ENCODE results near the gene PHEX.

Gene PHEX

GRCh38 chrX:22081475-22082092, 49.5 kb downstream of the PHEX start:
- no peaks in the 10 kb centered on the region for H3K27me3 ChIP-seq (ENCODE audit: control insufficient read depth, low read length)
- H3K4me1 ChIP-seq (ENCODE audit: control insufficient read depth, low read length), result no peaks in the 10 kb centered on the region
- H3F3A ChIP-seq (ENCODE audit: control insufficient read depth, insufficient read depth), result no peaks in the 10 kb centered on the region
- H3K36me3 ChIP-seq (ENCODE audit: control insufficient read depth, low read length), result no peaks in the 10 kb centered on the region
- H3K4me2 ChIP-seq (ENCODE audit: low read length), result no peak overlapping the region
- no peaks in the 10 kb centered on the region for H4K20me1 ChIP-seq (ENCODE audit: control insufficient read depth, insufficient read depth, low read depth, low read length)
- TF ChIP-seq EZH2phosphoT487 (IDR thresholded peaks at IDR 0.05; ENCODE audit: borderline replicate concordance, low read length) (no peak), CTCF (IDR thresholded peaks at IDR 0.05; ENCODE audit: low read depth, low read length, poor library complexity, severe bottlenecking) (peak; percentile 75)
- H3K9me3 ChIP-seq (ENCODE audit: control insufficient read depth, insufficient read depth, low read length), result no peaks in the 10 kb centered on the region
- H3K79me2 ChIP-seq (ENCODE audit: control insufficient read depth, low read length), result no peaks in the 10 kb centered on the region
- no peak overlapping the region for H3K4me3 ChIP-seq (ENCODE audit: low read length)
- no peaks in the 10 kb centered on the region for H3K9me2 ChIP-seq (replicated peaks; ENCODE audit: control insufficient read depth, low read length)
- no peak overlapping the region for H3K27ac ChIP-seq (ENCODE audit: low read depth, low read length)

GRCh38 chrX:22086003-22086402, 53.9 kb downstream of the PHEX start:
- Histone ChIP-seq H3F3A (ENCODE audit: control insufficient read depth, insufficient read depth) (no peaks in the 10 kb centered on the region), H3K9me3 (ENCODE audit: control insufficient read depth, insufficient read depth, low read length) (no peaks in the 10 kb centered on the region), H3K27me3 (ENCODE audit: control insufficient read depth, low read length) (no peaks in the 10 kb centered on the region), H3K27ac (ENCODE audit: low read depth, low read length) (no peak overlapping the region), H4K20me1 (ENCODE audit: control insufficient read depth, insufficient read depth, low read depth, low read length) (no peaks in the 10 kb centered on the region), H3K4me3 (ENCODE audit: low read length) (no peak overlapping the region), H3K9me2 (replicated peaks; ENCODE audit: control insufficient read depth, low read length) (no peaks in the 10 kb centered on the region), H3K4me2 (ENCODE audit: low read length) (no peak overlapping the region), H3K4me1 (ENCODE audit: control insufficient read depth, low read length) (no peaks in the 10 kb centered on the region), H3K36me3 (ENCODE audit: control insufficient read depth, low read length) (no peaks in the 10 kb centered on the region), H3K79me2 (ENCODE audit: control insufficient read depth, low read length) (no peaks in the 10 kb centered on the region)
- TF ChIP-seq CTCF (IDR thresholded peaks at IDR 0.05; ENCODE audit: low read depth, low read length, poor library complexity, severe bottlenecking) (no peak), EZH2phosphoT487 (IDR thresholded peaks at IDR 0.05; ENCODE audit: borderline replicate concordance, low read length) (no peak)

GRCh38 chrX:22087011-22087557, 55.0 kb downstream of the PHEX start:
- no peaks in the 10 kb centered on the region for H3K9me3 ChIP-seq (ENCODE audit: control insufficient read depth, insufficient read depth, low read length)
- H3K79me2 ChIP-seq (ENCODE audit: control insufficient read depth, low read length), result no peaks in the 10 kb centered on the region
- no peaks in the 10 kb centered on the region for H3K4me1 ChIP-seq (ENCODE audit: control insufficient read depth, low read length)
- no peak overlapping the region for H3K4me2 ChIP-seq (ENCODE audit: low read length)
- H3K27me3 ChIP-seq (ENCODE audit: control insufficient read depth, low read length), result no peaks in the 10 kb centered on the region
- H3K36me3 ChIP-seq (ENCODE audit: control insufficient read depth, low read length), result no peaks in the 10 kb centered on the region
- H4K20me1 ChIP-seq (ENCODE audit: control insufficient read depth, insufficient read depth, low read depth, low read length), result no peaks in the 10 kb centered on the region
- TF ChIP-seq CTCF (IDR thresholded peaks at IDR 0.05; ENCODE audit: low read depth, low read length, poor library complexity, severe bottlenecking) (no peak), EZH2phosphoT487 (IDR thresholded peaks at IDR 0.05; ENCODE audit: borderline replicate concordance, low read length) (no peak)
- H3K4me3 ChIP-seq (ENCODE audit: low read length), result no peak overlapping the region
- H3K9me2 ChIP-seq (replicated peaks; ENCODE audit: control insufficient read depth, low read length), result no peaks in the 10 kb centered on the region
- H3K27ac ChIP-seq (ENCODE audit: low read depth, low read length), result no peak overlapping the region
- H3F3A ChIP-seq (ENCODE audit: control insufficient read depth, insufficient read depth), result no peaks in the 10 kb centered on the region
